Stomach smooth muscle (tissue), 2 donors: ENCODE data around the gene NCOR1.
A peak's percentile ranks its signal among the peaks of the same experiment; 100 is the strongest.
"Not testable (repeated sequence)": the region's sequence is repeated elsewhere in the genome, so short reads cannot be mapped to it uniquely, and the experiment has no call there.

ENCODE experiments used
- H3K27ac ChIP-seq: one replicate; pipeline ENCODE4 v1.7.0; 2013; ENCODE audit warnings: mild to moderate bottlenecking, low read length, inconsistent platforms
- H3K27me3 ChIP-seq, 2 donors: one replicate each; pipeline ENCODE4 v1.7.0; 2013; ENCODE audit warnings: low read length in 2 of 2; ENCODE audit not compliant: insufficient read depth in 2 of 2, control insufficient read depth in 1 of 2
- H3K36me3 ChIP-seq, 2 donors: one replicate each; pipeline ENCODE4 v1.7.0; 2013; ENCODE audit warnings: low read length in 2 of 2; ENCODE audit not compliant: control insufficient read depth in 2 of 2, insufficient read depth in 2 of 2
- H3K4me1 ChIP-seq: one replicate; pipeline ENCODE4 v1.7.0; 2013; ENCODE audit warnings: low read length; ENCODE audit not compliant: control insufficient read depth, insufficient read depth
- H3K4me3 ChIP-seq, 2 donors: one replicate each; pipeline ENCODE4 v1.7.0; 2013; ENCODE audit warnings: low read length in 2 of 2
- H3K9ac ChIP-seq, 2 donors: one replicate each; pipeline ENCODE4 v1.7.0; 2013; ENCODE audit warnings: low read length in 2 of 2, mild to moderate bottlenecking in 1 of 2
- H3K9me3 ChIP-seq, 2 donors: one replicate each; pipeline ENCODE4 v1.7.0; 2013; ENCODE audit warnings: low read length in 2 of 2; ENCODE audit not compliant: control insufficient read depth in 2 of 2
- donor health status: healthy.
- donor health status: Pancreatic carcinoma.

NCOR1 gene

GRCh38 chr17:16215002-16215272 lies 397 bp downstream of the NCOR1 start:
- Histone ChIP-seq H3K27me3 (no peaks in the 10 kb centered on the region), H3K9ac (peak overlapping the region; percentile 85 to 88), H3K36me3 (no peaks in the 10 kb centered on the region), H3K4me1 (peaks cover 12% of the 10 kb centered on the region), H3K9me3 (no peaks in the 10 kb centered on the region), H3K4me3 (peak overlapping the region; percentile 89), H3K27ac (peak overlapping the region; percentile 90)

GRCh38 chr17:16214190-16215001 lies 938 bp downstream of the NCOR1 start:
- Histone ChIP-seq H3K36me3 (no peaks in the 10 kb centered on the region), H3K4me1 (peaks cover 12% of the 10 kb centered on the region), H3K27ac (peak overlapping the region; percentile 90), H3K27me3 (no peaks in the 10 kb centered on the region), H3K9me3 (no peaks in the 10 kb centered on the region), H3K4me3 (peak overlapping the region; percentile 89), H3K9ac (peak overlapping the region; percentile 85 to 88)

- Histone ChIP-seq H3K36me3 (no peaks in the 10 kb centered on the region), H3K27ac (no peak overlapping the region), H3K4me1 (peaks cover 12% of the 10 kb centered on the region), H3K9ac (no peak overlapping the region), H3K27me3 (no peaks in the 10 kb centered on the region), H3K9me3 (no peaks in the 10 kb centered on the region), H3K4me3 (no peak overlapping the region)
Observed at GRCh38 chr17:16212793-16213192, 2.5 kb downstream of the NCOR1 start.

GRCh38 chr17:16211590-16211989 lies 3.7 kb downstream of the NCOR1 start:
- no peak overlapping the region for H3K4me3 ChIP-seq
- H3K36me3 ChIP-seq, result no peaks in the 10 kb centered on the region
- H3K27me3 ChIP-seq, result no peaks in the 10 kb centered on the region
- H3K9me3 ChIP-seq, result no peaks in the 10 kb centered on the region
- H3K4me1 ChIP-seq, result peaks cover 8% of the 10 kb centered on the region
- no peak overlapping the region for H3K27ac ChIP-seq
- H3K9ac ChIP-seq, result no peak overlapping the region

- not testable (repeated sequence) for H3K27me3 ChIP-seq, H3K9me3 ChIP-seq, H3K4me3 ChIP-seq, H3K9ac ChIP-seq, H3K27ac ChIP-seq, H3K36me3 ChIP-seq
- H3K4me1 ChIP-seq, result peaks cover 23% of the 10 kb centered on the region
Observed at GRCh38 chr17:16204763-16205162, 10.6 kb downstream of the NCOR1 start.

- Histone ChIP-seq H3K4me3 (peak overlapping the region in 1 of 2 donors; percentile 27), H3K4me1 (peaks cover 24% of the 10 kb centered on the region), H3K27ac (peak overlapping the region; percentile 49)
- not testable (repeated sequence) for H3K9ac ChIP-seq, H3K36me3 ChIP-seq, H3K27me3 ChIP-seq, H3K9me3 ChIP-seq
Observed at GRCh38 chr17:16202554-16203500, 12.5 kb downstream of the NCOR1 start.

- H3K27ac ChIP-seq, H3K9me3 ChIP-seq, H3K36me3 ChIP-seq, H3K27me3 ChIP-seq, H3K9ac ChIP-seq, H3K4me3 ChIP-seq: not testable (repeated sequence)
- peaks cover 24% of the 10 kb centered on the region for H3K4me1 ChIP-seq
Observed at GRCh38 chr17:16201693-16202131, 13.6 kb downstream of the NCOR1 start.

- Histone ChIP-seq H3K4me1 (peaks cover 24% of the 10 kb centered on the region), H3K9me3 (no peaks in the 10 kb centered on the region), H3K9ac (no peak overlapping the region), H3K27ac (no peak overlapping the region), H3K27me3 (no peaks in the 10 kb centered on the region), H3K4me3 (no peak overlapping the region), H3K36me3 (peaks cover 0 to 3% of the 10 kb centered on the region in 2 donors)
Observed at GRCh38 chr17:16199093-16199492, 16.2 kb downstream of the NCOR1 start.

- Histone ChIP-seq H3K4me1 (peaks cover 13% of the 10 kb centered on the region), H3K4me3 (no peak overlapping the region), H3K9me3 (no peaks in the 10 kb centered on the region), H3K27me3 (no peaks in the 10 kb centered on the region), H3K36me3 (peaks cover 0 to 9% of the 10 kb centered on the region in 2 donors), H3K9ac (no peak overlapping the region), H3K27ac (no peak overlapping the region)
Observed at GRCh38 chr17:16197276-16197675, 18.1 kb downstream of the NCOR1 start.

- not testable (repeated sequence) for H3K4me3 ChIP-seq, H3K4me1 ChIP-seq, H3K9ac ChIP-seq, H3K9me3 ChIP-seq, H3K27ac ChIP-seq, H3K27me3 ChIP-seq
- peaks cover 0 to 14% of the 10 kb centered on the region in 2 donors for H3K36me3 ChIP-seq
Observed at GRCh38 chr17:16194307-16194835, 21.0 kb downstream of the NCOR1 start.
